A549 (cell line): ENCODE measurements around the gene SCUBE1. TPM values are rescaled to one million over a fixed set of nuclear protein-coding genes. Genes with fewer than 3 reads are reported as not detected.

Experiments
- ATAC-seq, 2 experiments: fragments of 200-7000 bp in 1 of 2; fragments of >200 bp in 1 of 2; cut with Nextera tagmentation in 1 of 2; cut with Tn5 transposase in 1 of 2; 3 replicates each; pipeline versions ENCODE4 v1.8.0 to v1.9.1; 2018 to 2020; ENCODE audit warnings: mild to moderate bottlenecking in 1 of 2, moderate library complexity in 1 of 2
- CTCF ChIA-PET: fragments of 300-600 bp; sonication (Branson Sonifier 250); formaldehyde crosslinking; extraction: SDS; loops from one replicate; lab custom pipeline; 2021; ENCODE audit warnings: antibody characterized with exemption, inconsistent platforms; lab: Yijun Ruan, JAX
- POLR2A ChIA-PET: fragments of 350-600 bp; formaldehyde crosslinking; extraction: SDS; loops from one replicate; lab custom pipeline; 2021; ENCODE audit warnings: antibody characterized with exemption, inconsistent platforms; lab: Yijun Ruan, JAX
- DNase-seq, 2 experiments: peaks; one replicate each; pipeline versions ENCODE4 v3.0.0 to v3.0.0-alpha.2; 2011 to 2016; ENCODE audit warnings: low read depth in 1 of 2, low spot score in 1 of 2
- FAIRE-seq: peaks from 2 replicates; lab custom pipeline; 2011; peaks lifted over from hg19 to GRCh38; lab: Jason Lieb, UNC
- H3K27ac ChIP-seq, 2 experiments: fragments of >200 bp; sonication (Bioruptor Twin); formaldehyde crosslinking; 3 replicates each; pipeline ENCODE4 v1.5.1; 2016 to 2017
- H3K4me1 ChIP-seq: fragments of >200 bp; sonication (Bioruptor Twin); formaldehyde crosslinking; 3 replicates; pipeline ENCODE4 v1.6.1; 2016
- H3K4me2 ChIP-seq: fragments of >200 bp; sonication (Bioruptor Twin); formaldehyde crosslinking; 3 replicates; pipeline ENCODE4 v1.6.1; 2016
- H3K4me3 ChIP-seq: fragments of >200 bp; sonication (Bioruptor Twin); formaldehyde crosslinking; 3 replicates; pipeline ENCODE4 v1.5.1; 2016
- H3K9me3 ChIP-seq: fragments of >200 bp; sonication (Bioruptor Twin); formaldehyde crosslinking; 3 replicates; pipeline ENCODE4 v1.6.1; 2016
- BHLHE40 ChIP-seq: IDR thresholded peaks from 2 replicates; pipeline ENCODE4 v1.6.1; 2012; ENCODE audit warnings: low read depth, low read length, inconsistent platforms
- CBX8 ChIP-seq: fragments of 200-600 bp; sonication (generic); IDR thresholded peaks from 2 replicates; pipeline ENCODE4 v1.6.1; 2016
- CEBPB ChIP-seq, 2 experiments: fragments of >200 bp in 1 of 2; sonication (Bioruptor Twin) in 1 of 2; formaldehyde crosslinking in 1 of 2; IDR thresholded peaks; 2 replicates each; pipeline ENCODE4 v1.6.1; 2012 to 2016
- CTCF ChIP-seq: fragments of >200 bp; sonication (Bioruptor Twin); formaldehyde crosslinking; IDR thresholded peaks from 3 replicates; pipeline ENCODE4 v1.5.1; 2016
- ELK1 ChIP-seq: fragments of 150-350 bp; IDR thresholded peaks from 2 replicates; pipeline ENCODE4 v1.6.1; 2014; ENCODE audit warnings: low read depth, mild to moderate bottlenecking, low read length
- EP300 ChIP-seq, 2 experiments: fragments of >200 bp; sonication (Bioruptor Twin); formaldehyde crosslinking; IDR thresholded peaks; 2 replicates in 1 of 2; 3 replicates in 1 of 2; pipeline ENCODE4 v1.6.1; 2016 to 2017
- ESRRA ChIP-seq: fragments of 150-350 bp; IDR thresholded peaks from 2 replicates; pipeline ENCODE4 v1.6.1; 2014; ENCODE audit warnings: mild to moderate bottlenecking, low read length, borderline replicate concordance
- HDAC2 ChIP-seq: fragments of 200-600 bp; sonication (generic); IDR thresholded peaks from 2 replicates; pipeline ENCODE4 v1.6.1; 2016
- HES2 ChIP-seq: fragments of >200 bp; sonication (Bioruptor Twin); formaldehyde crosslinking; IDR thresholded peaks from 2 replicates; pipeline ENCODE4 v1.6.1; 2016
- HEYL ChIP-seq: fragments of 250-450 bp; sonication (Bioruptor Pico); IDR thresholded peaks from 2 replicates; pipeline ENCODE4 v1.8.0; 2021; ENCODE audit warnings: mild to moderate bottlenecking, moderate library complexity
- HOXA7 ChIP-seq: fragments of 250-450 bp; sonication (Bioruptor Pico); IDR thresholded peaks from 2 replicates; pipeline ENCODE4 v1.5.0; 2020; ENCODE audit warnings: mild to moderate bottlenecking, moderate library complexity
- HOXB5 ChIP-seq: fragments of 250-450 bp; sonication (Bioruptor Pico); IDR thresholded peaks from 2 replicates; pipeline ENCODE4 v1.5.0; 2020; ENCODE audit warnings: mild to moderate bottlenecking, moderate library complexity
- JUN ChIP-seq, 2 experiments: fragments of >200 bp; sonication (Bioruptor Twin); formaldehyde crosslinking; IDR thresholded peaks; 2 replicates in 1 of 2; 3 replicates in 1 of 2; pipeline ENCODE4 v1.6.1; 2016 to 2017
- MAFK ChIP-seq: fragments of 450-650 bp; IDR thresholded peaks from 2 replicates; pipeline ENCODE4 v1.6.1; 2014; ENCODE audit not compliant: partially characterized antibody
- NPAS2 ChIP-seq: fragments of 250-450 bp; sonication (Bioruptor Pico); IDR thresholded peaks from 2 replicates; pipeline ENCODE4 v1.8.0; 2022; ENCODE audit warnings: mild to moderate bottlenecking, moderate library complexity, borderline replicate concordance
- PHF8 ChIP-seq: fragments of 200-600 bp; sonication (generic); IDR thresholded peaks from 2 replicates; pipeline ENCODE4 v1.6.1; 2016; ENCODE audit warnings: low read depth, mild to moderate bottlenecking, antibody characterized with exemption, moderate library complexity, borderline replicate concordance
- POLR2AphosphoS2 ChIP-seq: conservative IDR thresholded peaks from 2 replicates; pipeline ENCODE4 v1.6.1; 2012; ENCODE audit warnings: low read length, improper control_type of control experiment, inconsistent platforms
- RCOR1 ChIP-seq: fragments of 150-350 bp; IDR thresholded peaks from 2 replicates; pipeline ENCODE4 v1.6.1; 2014; ENCODE audit warnings: antibody characterized with exemption, low read length, low read depth
- RFX5 ChIP-seq: fragments of 450-650 bp; IDR thresholded peaks from 2 replicates; pipeline ENCODE4 v1.7.1; 2014; ENCODE audit warnings: antibody characterized with exemption, mild to moderate bottlenecking, moderate library complexity
- SMC3 ChIP-seq: fragments of >200 bp; sonication (Bioruptor Twin); formaldehyde crosslinking; IDR thresholded peaks from 3 replicates; pipeline ENCODE4 v1.6.1; 2018; ENCODE audit warnings: inconsistent platforms
- TFCP2L1 ChIP-seq: fragments of 250-450 bp; sonication (Bioruptor Pico); IDR thresholded peaks from 2 replicates; pipeline ENCODE4 v1.5.0; 2021; ENCODE audit warnings: mild to moderate bottlenecking
- USF2 ChIP-seq: fragments of 450-650 bp; IDR thresholded peaks from 2 replicates; pipeline ENCODE4 v1.6.1; 2014; ENCODE audit warnings: antibody characterized with exemption
- ZSCAN20 ChIP-seq: fragments of 250-450 bp; sonication (Bioruptor Pico); IDR thresholded peaks from 2 replicates; pipeline ENCODE4 v1.8.0; 2022; ENCODE audit warnings: mild to moderate bottlenecking, moderate library complexity
- WGBS: methylation state at CpG from one replicate; pipeline ENCODE4 v1.1.6; 2017; ENCODE audit errors: missing lambda C conversion rate; 5-methylcytosine and 5-hydroxymethylcytosine counted together
- polyA plus RNA-seq, 4 experiments: library from polyadenylated mRNA; depleted of rRNA in 3 of 4; stranded (reverse); fragments of >200 nt; fragmentation: RNase III in 1 of 4; extraction: RNeasy Plus Mini Kit Qiagen cat#74134 plus additional on column Dnase treatment in 1 of 4; gene quantifications; 2 replicates in 3 of 4; 3 replicates in 1 of 4; pipeline ENCODE4 v1.2.3, GENCODE V29; 2011 to 2017

The SCUBE1 gene
- polyA plus RNA-seq, 2 of the 4 experiments (the other 2 are of a cell fraction): 0.01 to 0.12 TPM

- TF ChIP-seq CTCF: no peak
- TF ChIP-seq POLR2AphosphoS2: no peak
- TF ChIP-seq TFCP2L1 (CRISPR knock-in tag): no peak
- no peak for TF ChIP-seq CEBPB (IDR thresholded peaks at IDR 0.05)
- TF ChIP-seq HOXB5 (CRISPR knock-in tag): no peak
- H3K27ac ChIP-seq: no peak overlapping the region
- no peak overlapping the region for H3K4me3 ChIP-seq
- DNase-seq (no peak), ATAC-seq (no peak), FAIRE-seq (no peak)
- CTCF ChIA-PET: no interaction called here
- H3K4me1 ChIP-seq: no peaks in the 10 kb centered on the region
- H3K4me2 ChIP-seq: no peak overlapping the region
- POLR2A ChIA-PET: no interaction called here
- no peaks in the 10 kb centered on the region for H3K9me3 ChIP-seq
- WGBS: 62% methylated on average over 10 of the region's 10 CpGs
These were observed 85.6 kb downstream of the SCUBE1 start for GRCh38 chr22:43257549-43257948.

- Histone ChIP-seq H3K4me3 (no peak overlapping the region), H3K27ac (no peak overlapping the region), H3K4me1 (no peaks in the 10 kb centered on the region), H3K9me3 (no peaks in the 10 kb centered on the region), H3K4me2 (no peak overlapping the region)
- 61% methylated on average over 8 of the region's 8 CpGs for WGBS
- TF ChIP-seq EP300 (IDR thresholded peaks at IDR 0.05) (no peak), USF2 (no peak), MAFK (no peak), PHF8 (no peak), BHLHE40 (no peak), TFCP2L1 (CRISPR knock-in tag) (no peak)
- POLR2A ChIA-PET: no interaction called here
- CTCF ChIA-PET: no interaction called here
- DNase-seq (no peak), FAIRE-seq (no peak), ATAC-seq (no peak)
These were observed 86.1 kb downstream of the SCUBE1 start for GRCh38 chr22:43256976-43257545.

- ATAC-seq (no peak), FAIRE-seq (no peak), DNase-seq (no peak)
- no peaks in the 10 kb centered on the region for H3K4me1 ChIP-seq
- TF ChIP-seq HEYL (CRISPR knock-in tag): no peak
- no peak for TF ChIP-seq ELK1
- no peak for TF ChIP-seq RFX5
- TF ChIP-seq HES2: no peak
- TF ChIP-seq ZSCAN20 (CRISPR knock-in tag): no peak
- TF ChIP-seq JUN (IDR thresholded peaks at IDR 0.05): no peak
- no peak for TF ChIP-seq SMC3
- no peak for TF ChIP-seq HOXA7 (CRISPR knock-in tag)
- no peak for TF ChIP-seq HDAC2
- TF ChIP-seq NPAS2 (CRISPR knock-in tag): no peak
- TF ChIP-seq ESRRA: no peak
- no peak for TF ChIP-seq RCOR1
- TF ChIP-seq CBX8: no peak
- ChIA-PET CTCF (no interaction called here), POLR2A (no interaction called here)
- H3K27ac ChIP-seq: no peak overlapping the region
- no peak overlapping the region for H3K4me3 ChIP-seq
- no peak overlapping the region for H3K4me2 ChIP-seq
- H3K9me3 ChIP-seq: no peaks in the 10 kb centered on the region
- WGBS: 48% methylated on average over 9 of the region's 9 CpGs
These were observed 86.6 kb downstream of the SCUBE1 start for GRCh38 chr22:43256569-43256968.
